Neutrophil (primary cell): ENCODE data around the gene SIAH2.

Experiments used
- H3K27ac ChIP-seq: fragments of 200-600 bp; sonication (generic); 2 replicates; pipeline ENCODE4 v1.5.1; 2016; ENCODE audit warnings: mild to moderate bottlenecking, moderate library complexity
- H3K27me3 ChIP-seq: fragments of 200-600 bp; sonication (generic); 2 replicates; pipeline ENCODE4 v1.6.0; 2016; ENCODE audit warnings: mild to moderate bottlenecking
- H3K36me3 ChIP-seq: fragments of 200-600 bp; sonication (generic); 2 replicates; pipeline ENCODE4 v1.5.1; 2017
- H3K4me1 ChIP-seq, 2 experiments: fragments of 200-600 bp in 1 of 2; sonication (generic) in 1 of 2; 1 replicate in 1 of 2; 2 replicates in 1 of 2; pipeline versions ENCODE4 v1.5.1 to v1.6.1; 2013 to 2016; ENCODE audit warnings: low read depth in 1 of 2, low read length in 1 of 2, mild to moderate bottlenecking in 1 of 2, moderate library complexity in 1 of 2; ENCODE audit not compliant: control insufficient read depth in 1 of 2, insufficient read depth in 1 of 2
- H3K4me3 ChIP-seq, 2 experiments: fragments of 200-600 bp in 1 of 2; sonication (generic) in 1 of 2; 1 replicate in 1 of 2; 2 replicates in 1 of 2; pipeline ENCODE4 v1.5.1; 2013 to 2016; ENCODE audit warnings: low read depth in 1 of 2, low read length in 1 of 2, mild to moderate bottlenecking in 1 of 2, moderate library complexity in 1 of 2
- H3K9me3 ChIP-seq: fragments of 200-600 bp; sonication (generic); 2 replicates; pipeline ENCODE4 v1.5.1; 2016
- CTCF ChIP-seq: fragments of 200-600 bp; sonication (generic); IDR thresholded peaks from 2 replicates; pipeline ENCODE4 v1.5.1; 2016; ENCODE audit warnings: antibody characterized with exemption

The SIAH2 gene

GRCh38 chr3:150736903-150737832 lies 25.8 kb downstream of the SIAH2 start:
- no peak for TF ChIP-seq CTCF
- Histone ChIP-seq H3K36me3 (peaks cover 13% of the 10 kb centered on the region), H3K4me1 (peaks cover 19 to 25% of the 10 kb centered on the region in 2 experiments), H3K9me3 (no peaks in the 10 kb centered on the region), H3K27ac (no peak overlapping the region), H3K27me3 (no peaks in the 10 kb centered on the region), H3K4me3 (no peak overlapping the region)

- H3K27me3 ChIP-seq, result no peaks in the 10 kb centered on the region
- H3K4me1 ChIP-seq, result peaks cover 19 to 25% of the 10 kb centered on the region in 2 experiments
- TF ChIP-seq CTCF, result no peak
- H3K4me3 ChIP-seq, result no peak overlapping the region
- no peaks in the 10 kb centered on the region for H3K9me3 ChIP-seq
- peaks cover 7% of the 10 kb centered on the region for H3K36me3 ChIP-seq
- no peak overlapping the region for H3K27ac ChIP-seq
These were observed 26.7 kb downstream of the SIAH2 start for GRCh38 chr3:150736316-150736719.

GRCh38 chr3:150734795-150735119 lies 28.2 kb downstream of the SIAH2 start:
- Histone ChIP-seq H3K9me3 (no peaks in the 10 kb centered on the region), H3K4me1 (peaks cover 19 to 23% of the 10 kb centered on the region in 2 experiments), H3K4me3 (no peak overlapping the region), H3K36me3 (no peaks in the 10 kb centered on the region), H3K27ac (no peak overlapping the region), H3K27me3 (no peaks in the 10 kb centered on the region)
- no peak for TF ChIP-seq CTCF

- Histone ChIP-seq H3K4me3 (no peak overlapping the region), H3K4me1 (peaks cover 18 to 19% of the 10 kb centered on the region in 2 experiments), H3K27ac (no peak overlapping the region), H3K27me3 (no peaks in the 10 kb centered on the region), H3K9me3 (no peaks in the 10 kb centered on the region), H3K36me3 (no peaks in the 10 kb centered on the region)
- TF ChIP-seq CTCF, result no peak
These were observed 28.8 kb downstream of the SIAH2 start for GRCh38 chr3:150733936-150734794.

- Histone ChIP-seq H3K9me3 (no peaks in the 10 kb centered on the region), H3K4me1 (peaks cover 11 to 12% of the 10 kb centered on the region in 2 experiments), H3K27ac (no peak overlapping the region), H3K36me3 (no peaks in the 10 kb centered on the region), H3K27me3 (no peaks in the 10 kb centered on the region), H3K4me3 (no peak overlapping the region)
- no peak for TF ChIP-seq CTCF
These were observed 29.5 kb downstream of the SIAH2 start for GRCh38 chr3:150733373-150733935.
